H1 (cell line): Measurements from ENCODE around the gene CFP.

Source experiments
- EZH2 ChIP-seq: fragments of 200-600 bp; sonication (generic); IDR thresholded peaks from 2 replicates; pipeline ENCODE4 v1.7.1; 2012; ENCODE audit warnings: low read depth, mild to moderate bottlenecking, moderate library complexity, low read length, inconsistent platforms; ENCODE audit not compliant: severe bottlenecking
- GABPA ChIP-seq: IDR thresholded peaks from 2 replicates; pipeline ENCODE4 v1.6.1; 2011; ENCODE audit warnings: mild to moderate bottlenecking, low read length, moderate library complexity, borderline replicate concordance; ENCODE audit not compliant: insufficient read depth
- MAFK ChIP-seq: IDR thresholded peaks from 2 replicates; pipeline ENCODE4 v1.6.1; 2012; ENCODE audit warnings: low read depth, mild to moderate bottlenecking, improper control_type of control experiment, low read length
- POLR2AphosphoS5 ChIP-seq: IDR thresholded peaks from 2 replicates; pipeline ENCODE4 v1.6.1; 2011; ENCODE audit warnings: low read depth, low read length
- RFX5 ChIP-seq: IDR thresholded peaks from 2 replicates; pipeline ENCODE4 v1.6.1; 2011; ENCODE audit warnings: low read depth, low read length, improper control_type of control experiment, borderline replicate concordance

- no peak for TF ChIP-seq GABPA
- TF ChIP-seq MAFK = no peak
- TF ChIP-seq EZH2 = no peak
- no peak for TF ChIP-seq POLR2AphosphoS5
- TF ChIP-seq RFX5 = no peak
Observed at GRCh38 chrX:47578692-47579091, 51.0 kb downstream of the CFP start.
